ENCODE results near the gene MYH8. TPM values are rescaled to one million over a fixed set of nuclear protein-coding genes. Genes with fewer than 3 reads are reported as not detected.

The MYH8 gene
- total RNA-seq, 1 experiment from 2014 or later: not detected

DNA sequence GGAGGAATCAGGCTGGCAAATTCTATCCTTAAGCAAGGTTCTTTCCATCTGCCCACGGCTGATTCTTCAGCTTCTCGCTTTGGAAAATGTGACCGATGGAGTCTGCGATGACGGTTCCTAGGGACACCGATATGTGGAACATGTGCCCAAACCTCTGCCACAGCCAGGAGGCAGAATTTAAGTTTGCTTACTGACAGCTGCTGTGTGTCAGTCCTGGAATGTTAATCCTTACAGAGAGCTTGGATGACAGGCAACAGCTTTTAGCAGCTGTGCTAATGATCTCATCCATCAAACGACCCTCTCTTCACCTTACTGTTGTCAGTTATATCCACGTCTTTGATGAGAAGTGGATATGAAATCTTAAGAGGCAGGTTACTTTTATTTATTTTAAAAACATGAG, 37.6 kb downstream of the MYH8 start:
- no peak for DNase-seq (ENCODE audit: low spot score)

DNA sequence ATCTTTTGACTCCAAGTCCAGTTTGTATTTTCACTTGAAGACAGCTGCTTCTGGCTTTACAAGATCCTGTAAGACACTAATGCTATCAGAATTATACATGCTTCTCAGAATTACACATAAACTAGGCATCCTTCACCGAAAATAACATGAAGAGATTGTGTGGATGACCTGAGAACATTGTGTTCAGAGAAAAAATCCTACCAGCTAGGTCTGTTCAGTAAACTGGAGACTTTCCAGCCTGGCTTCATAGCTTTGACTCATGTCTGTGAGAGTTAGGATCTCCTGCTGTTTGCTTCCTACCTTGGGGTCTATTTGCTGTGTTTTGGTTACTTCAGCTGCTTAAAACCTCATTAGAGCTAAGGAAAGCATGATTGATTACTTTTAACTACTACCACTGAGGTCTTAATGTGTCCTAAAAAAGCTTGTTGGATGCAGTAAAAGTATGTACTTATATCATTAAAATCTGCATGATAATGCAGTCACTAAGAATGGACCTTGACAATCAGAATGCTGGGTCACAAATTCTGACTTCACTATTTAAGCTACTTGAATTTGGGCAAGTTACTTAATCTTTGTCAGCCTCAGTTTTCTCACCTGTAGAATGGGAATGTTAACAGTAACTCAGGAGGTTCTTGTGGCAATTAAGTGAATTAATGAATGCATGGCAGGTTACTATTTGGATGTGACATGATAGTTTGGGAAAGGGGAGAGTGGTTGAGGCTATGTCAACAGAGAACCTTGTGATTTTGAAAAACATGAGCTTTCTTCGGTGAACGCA, 40.9 kb downstream of the MYH8 start:
- no peak for DNase-seq (ENCODE audit: low spot score)

DNA sequence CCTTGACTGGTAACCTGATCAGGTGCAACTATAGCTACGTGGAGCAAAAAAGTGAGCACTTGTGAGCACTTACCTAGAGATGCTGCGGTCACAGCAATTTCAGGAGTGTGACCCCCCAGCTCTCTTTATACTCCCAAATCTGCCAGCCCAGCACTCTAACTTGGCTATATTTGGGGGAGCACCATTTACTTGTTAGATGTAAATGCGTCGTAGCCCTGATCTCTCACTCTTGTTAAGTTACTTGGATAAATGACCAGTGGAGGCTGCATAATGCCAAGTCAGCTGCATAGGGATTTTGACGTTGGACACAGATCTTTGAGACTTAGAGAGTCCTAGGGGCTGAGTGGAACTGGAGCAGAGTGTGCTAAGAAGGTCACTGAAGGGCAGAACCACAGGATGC, 48.8 kb downstream of the MYH8 start, which contains the start of gene MYH13:
Gene MYH13, minus strand, starts transcription at position 101 of the 400 bp plus-strand sequence. CDS start 8,476 bp downstream, outside the sequence.
- no peak for DNase-seq (ENCODE audit: low spot score)

DNA sequence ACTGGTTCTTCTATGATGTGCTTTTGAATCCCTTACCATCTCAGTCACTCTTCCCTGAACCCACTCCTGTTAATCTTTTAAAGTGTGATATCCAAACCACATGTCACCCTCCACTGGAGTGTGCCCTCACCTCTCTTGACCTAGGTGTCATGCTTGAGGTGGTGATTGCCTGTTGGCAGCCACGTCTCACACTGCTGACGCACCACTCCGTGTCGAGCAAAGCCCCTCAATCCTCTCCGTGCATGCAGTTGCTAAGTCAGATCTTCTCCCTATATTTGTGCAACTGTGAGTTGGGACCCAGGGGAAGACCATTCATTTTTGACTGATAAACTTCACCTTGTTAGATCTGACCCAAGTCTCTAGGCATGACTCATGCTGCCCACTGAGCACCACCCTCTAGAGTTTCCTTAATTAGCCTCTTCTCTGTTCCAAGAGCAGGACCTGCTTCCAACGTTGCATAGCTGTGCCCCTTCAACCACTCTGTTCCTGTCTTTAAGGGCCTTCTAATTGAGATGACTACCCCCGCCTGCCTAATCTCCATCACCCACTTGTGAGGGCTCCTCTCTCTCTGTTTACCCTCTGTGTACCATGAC, 51.6 kb downstream of the MYH8 start:
- DNase-seq (ENCODE audit: low spot score): no peak

DNA sequence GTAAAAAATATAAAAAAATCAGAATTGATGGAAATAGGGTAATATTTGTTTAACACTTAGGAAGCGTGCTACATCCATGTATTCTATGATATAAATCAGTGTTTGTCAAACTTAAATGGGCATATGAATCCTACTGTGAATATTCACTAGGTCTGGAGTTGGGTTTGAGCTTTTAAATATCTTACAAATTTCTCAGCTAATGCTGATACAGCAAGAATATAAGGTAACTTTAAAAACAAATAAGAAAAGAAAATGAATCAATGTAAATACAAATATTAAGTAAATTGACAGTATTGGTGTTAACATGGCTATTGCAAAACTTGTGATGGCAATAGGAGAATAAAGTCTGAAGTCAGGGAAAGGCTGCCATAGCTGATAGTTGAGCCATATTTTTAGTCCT, 52.5 kb downstream of the MYH8 start:
- DNase-seq (ENCODE audit: low spot score): no peak

GRCh38 chr17:10368561-10368960, 53.2 kb downstream of the MYH8 start:
- no peak for DNase-seq (ENCODE audit: low spot score)

- no peak for DNase-seq (ENCODE audit: low spot score)
These were observed 61.2 kb downstream of the MYH8 start for GRCh38 chr17:10360578-10360977.

DNA sequence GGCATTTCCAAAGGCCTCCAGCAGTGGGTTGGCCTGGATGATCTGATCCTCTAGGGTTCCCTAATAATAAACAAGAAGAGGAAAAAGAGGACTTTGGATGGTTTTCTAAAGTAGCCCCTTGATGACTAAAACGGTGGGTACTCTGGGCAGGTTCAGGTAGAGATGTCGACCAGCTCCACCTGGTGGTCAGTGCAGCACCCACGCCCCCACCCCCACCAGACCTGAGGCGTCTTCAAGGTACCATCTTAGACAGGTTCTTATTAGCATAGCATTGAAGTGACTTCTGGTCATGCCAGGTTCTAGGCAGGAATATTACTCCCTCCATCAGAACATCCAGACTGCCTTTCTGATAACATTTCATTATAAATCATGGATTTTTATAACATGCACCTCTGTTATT, 64.0 kb downstream of the MYH8 start:
- peak; percentile 16 for DNase-seq (ENCODE audit: low spot score)

DNA sequence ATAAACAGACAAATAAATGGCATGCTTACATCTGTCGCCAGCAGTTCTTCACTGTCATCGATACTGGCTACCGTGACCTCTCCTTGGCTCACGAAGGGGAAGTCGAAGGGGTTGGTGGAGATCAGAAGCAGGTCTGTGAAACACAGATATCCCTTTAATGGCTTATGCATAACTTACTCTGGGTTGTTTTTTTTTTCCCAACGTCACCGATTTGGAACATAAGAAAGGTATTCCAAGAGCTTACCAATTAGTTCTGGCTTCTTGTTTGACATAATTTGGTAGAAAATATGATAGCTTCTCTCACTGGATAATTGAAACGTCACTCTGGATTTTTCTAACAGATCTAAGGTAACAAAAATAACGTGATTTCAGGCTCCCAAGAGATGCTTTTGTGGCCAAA, 67.1 kb downstream of the MYH8 start:
- DNase-seq (ENCODE audit: low spot score): no peak

DNA sequence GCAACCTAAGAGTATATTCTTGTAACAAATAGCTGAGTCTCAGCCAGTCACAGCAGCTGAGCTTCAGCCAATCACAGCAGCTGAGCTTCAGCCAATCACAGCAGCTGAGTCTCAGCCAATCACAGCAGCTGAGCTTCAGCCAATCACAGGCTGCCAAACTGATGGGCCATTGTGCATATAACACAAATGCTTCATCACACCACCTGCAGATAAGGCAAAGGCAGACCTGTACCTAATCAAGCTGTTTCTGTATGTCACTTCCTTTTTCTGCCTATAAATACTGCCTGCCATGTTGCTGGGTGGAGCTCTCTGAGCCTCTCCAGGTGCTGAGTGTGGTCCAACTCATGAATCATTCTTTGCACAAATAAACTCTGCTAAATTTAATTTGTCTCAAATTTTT, 68.9 kb downstream of the MYH8 start:
- DNase-seq (ENCODE audit: low spot score): no peak

DNA sequence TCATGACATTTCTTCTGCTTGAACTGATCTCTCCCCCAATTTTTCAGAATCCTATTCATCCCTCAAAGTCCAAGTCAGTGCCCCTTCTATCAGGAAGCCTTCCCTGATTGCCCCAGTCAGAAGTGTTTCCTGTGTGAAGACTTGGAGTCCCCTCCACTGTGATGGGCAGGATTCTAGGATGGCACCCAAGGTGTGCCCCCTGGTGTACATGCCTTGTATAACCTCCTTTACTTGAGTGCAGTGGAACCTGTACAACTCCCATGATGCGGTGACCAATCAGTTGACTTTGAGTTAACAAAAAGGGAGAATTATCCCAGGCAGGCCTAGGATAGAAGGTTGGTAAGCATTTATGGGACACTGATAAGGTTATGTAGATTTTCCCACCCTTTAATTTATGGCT, 72.3 kb downstream of the MYH8 start:
- peak; percentile 4 for DNase-seq (ENCODE audit: low spot score)

DNA sequence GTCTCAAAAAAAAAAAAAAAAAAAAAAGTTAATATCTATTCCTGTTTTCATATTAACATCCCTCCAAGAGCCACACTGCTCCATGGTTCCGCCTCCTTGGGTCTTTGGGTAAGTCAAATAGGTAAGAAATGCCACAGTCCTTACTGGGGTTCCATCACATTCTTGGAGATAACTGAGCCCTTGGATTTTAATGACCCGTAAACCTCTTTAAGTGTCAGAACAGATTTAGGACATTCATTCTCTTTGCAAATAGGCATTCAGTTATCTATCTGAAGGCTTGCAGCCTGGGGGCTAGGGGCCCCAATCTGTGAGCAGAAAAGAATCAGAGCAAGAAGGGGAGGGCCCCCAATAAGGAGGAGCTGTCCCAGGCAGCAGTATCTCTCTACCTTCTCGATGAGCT, 76.9 kb downstream of the MYH8 start:
- DNase-seq (ENCODE audit: low spot score): no peak

Other genes with a start within 250 kb of the MYH8 start
- 0.13 and 2.1 TPM in 2 replicates for gene GAS7, start 223.3 kb downstream of the MYH8 start, total RNA-seq (2014; rRNA removed; shearing (Covaris generic))
- not detected in 2 replicates for gene MYH13, start 48.9 kb downstream of the MYH8 start, total RNA-seq (2014; rRNA removed; shearing (Covaris generic))
- not detected in 2 replicates for gene MYH4, start 47.6 kb upstream of the MYH8 start, total RNA-seq (2014; rRNA removed; shearing (Covaris generic))
- gene MYH1, start 96.6 kb upstream of the MYH8 start, total RNA-seq (2014; rRNA removed; shearing (Covaris generic)): not detected in 2 replicates
- gene MYH2, start 127.7 kb upstream of the MYH8 start, total RNA-seq (2014; rRNA removed; shearing (Covaris generic)): not detected in 2 replicates
- 0.25 and 1.0 TPM in 2 replicates for gene MYH3, start 235.4 kb upstream of the MYH8 start, total RNA-seq (2014; rRNA removed; shearing (Covaris generic))

All from HT-29 (cell line).